Activated CD8-positive, alpha-beta T cell treated with anti-CD3 and anti-CD28 coated beads for 36 hours (primary cell): Measurements from ENCODE around the gene VSIR. TPM values are rescaled to one million over a fixed set of nuclear protein-coding genes. Genes with fewer than 3 reads are reported as not detected.

Experiments
- ATAC-seq: fragments of 200-7000 bp; cut with Tn5 transposase; one replicate; pipeline ENCODE4 v1.10.0; 2021; ENCODE audit warnings: mild to moderate bottlenecking, moderate library complexity
- CTCF ChIA-PET: fragments of 350-600 bp; sonication (Branson Sonifier 250); formaldehyde crosslinking; loops from one replicate; lab custom pipeline; 2021; ENCODE audit warnings: antibody characterized with exemption; lab: Charles Lee
- POLR2A ChIA-PET: fragments of 350-600 bp; sonication (Branson Sonifier 250); formaldehyde crosslinking; loops from one replicate; lab custom pipeline; 2021; ENCODE audit warnings: antibody characterized with exemption; lab: Charles Lee
- DNase-seq: peaks from one replicate; pipeline ENCODE4 v3.0.0-alpha.2; 2020
- H3K27ac Mint-ChIP-seq: one replicate; pipeline ENCODE4 v1.8.0; 2021; ENCODE audit warnings: mild to moderate bottlenecking, mixed read lengths
- H3K27me3 Mint-ChIP-seq: one replicate; pipeline ENCODE4 v1.8.0; 2021; ENCODE audit warnings: mixed read lengths
- H3K36me3 Mint-ChIP-seq: one replicate; pipeline ENCODE4 v1.8.0; 2021; ENCODE audit warnings: low read depth, mixed read lengths
- H3K4me1 Mint-ChIP-seq: one replicate; pipeline ENCODE4 v1.8.0; 2021; ENCODE audit warnings: low read depth, mixed read lengths
- H3K4me3 Mint-ChIP-seq: one replicate; pipeline ENCODE4 v1.8.0; 2021; ENCODE audit warnings: mild to moderate bottlenecking, moderate library complexity, mixed read lengths
- H3K9me3 Mint-ChIP-seq: one replicate; pipeline ENCODE4 v1.8.0; 2021; ENCODE audit warnings: mixed read lengths
- intact Hi-C: fragments of 100-400 bp; cut with micrococcal nuclease; formaldehyde crosslinking; loops from one replicate; pipeline ENCODE4 v1.10.0; 2022
- total RNA-seq, 2 experiments: library from RNA; stranded (reverse); gene quantifications; one replicate each; pipeline ENCODE4 v1.2.3, GENCODE V29; 2021
- TF ChIP-seq, protein P1 (sequence below): fragments of 200-600 bp; IDR thresholded peaks from one replicate; pipeline ENCODE4 v1.8.0; 2022; ENCODE audit warnings: antibody characterized with exemption, mild to moderate bottlenecking

VSIR gene
- total RNA-seq, 2 experiments from 2014 or later = 59.6 to 61.0 TPM

DNA sequence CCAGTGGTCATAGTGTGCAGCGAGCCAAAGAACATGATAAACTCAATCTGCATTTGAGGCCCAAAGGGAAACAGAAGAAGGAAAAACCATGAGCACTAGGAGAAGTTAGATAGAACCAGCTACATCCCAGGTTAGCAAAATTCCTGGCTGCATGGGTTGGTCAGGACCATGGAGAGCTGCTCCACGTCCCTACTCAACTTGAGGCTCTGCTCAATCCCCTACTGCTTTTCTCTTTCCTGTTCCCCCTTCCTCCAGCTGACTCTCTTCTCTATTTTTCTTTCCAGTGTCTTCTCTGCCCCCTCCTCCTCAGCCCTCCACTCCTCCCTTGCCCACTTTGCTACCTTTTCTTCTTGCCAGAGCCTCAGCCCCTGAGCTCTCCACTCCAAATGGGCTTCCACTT is 21.9 kb upstream of the VSIR start:
- H3K9me3 Mint-ChIP-seq = no peaks in the 10 kb centered on the region
- H3K4me1 Mint-ChIP-seq = peaks cover 29% of the 10 kb centered on the region
- POLR2A ChIA-PET = interaction anchor here (0.6 to 1.0 kb wide), 2 partner anchors 13 to 36 kb away, joined by 3 read pairs; no protein-coding TSS in a partner anchor
- no peaks in the 10 kb centered on the region for H3K27me3 Mint-ChIP-seq
- no peak overlapping the region for H3K27ac Mint-ChIP-seq
- intact Hi-C loops = no loop called here
- TF ChIP-seq, protein P1, sequence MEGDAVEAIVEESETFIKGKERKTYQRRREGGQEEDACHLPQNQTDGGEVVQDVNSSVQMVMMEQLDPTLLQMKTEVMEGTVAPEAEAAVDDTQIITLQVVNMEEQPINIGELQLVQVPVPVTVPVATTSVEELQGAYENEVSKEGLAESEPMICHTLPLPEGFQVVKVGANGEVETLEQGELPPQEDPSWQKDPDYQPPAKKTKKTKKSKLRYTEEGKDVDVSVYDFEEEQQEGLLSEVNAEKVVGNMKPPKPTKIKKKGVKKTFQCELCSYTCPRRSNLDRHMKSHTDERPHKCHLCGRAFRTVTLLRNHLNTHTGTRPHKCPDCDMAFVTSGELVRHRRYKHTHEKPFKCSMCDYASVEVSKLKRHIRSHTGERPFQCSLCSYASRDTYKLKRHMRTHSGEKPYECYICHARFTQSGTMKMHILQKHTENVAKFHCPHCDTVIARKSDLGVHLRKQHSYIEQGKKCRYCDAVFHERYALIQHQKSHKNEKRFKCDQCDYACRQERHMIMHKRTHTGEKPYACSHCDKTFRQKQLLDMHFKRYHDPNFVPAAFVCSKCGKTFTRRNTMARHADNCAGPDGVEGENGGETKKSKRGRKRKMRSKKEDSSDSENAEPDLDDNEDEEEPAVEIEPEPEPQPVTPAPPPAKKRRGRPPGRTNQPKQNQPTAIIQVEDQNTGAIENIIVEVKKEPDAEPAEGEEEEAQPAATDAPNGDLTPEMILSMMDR = no peak
- CTCF ChIA-PET = interaction anchor here (0.9 kb wide), 1 partner anchor 417 kb away, joined by 3 read pairs; no protein-coding TSS in a partner anchor
- no peak for ATAC-seq
- H3K36me3 Mint-ChIP-seq = no peaks in the 10 kb centered on the region
- H3K4me3 Mint-ChIP-seq = no peak overlapping the region
- peak; percentile 48 for DNase-seq

DNA sequence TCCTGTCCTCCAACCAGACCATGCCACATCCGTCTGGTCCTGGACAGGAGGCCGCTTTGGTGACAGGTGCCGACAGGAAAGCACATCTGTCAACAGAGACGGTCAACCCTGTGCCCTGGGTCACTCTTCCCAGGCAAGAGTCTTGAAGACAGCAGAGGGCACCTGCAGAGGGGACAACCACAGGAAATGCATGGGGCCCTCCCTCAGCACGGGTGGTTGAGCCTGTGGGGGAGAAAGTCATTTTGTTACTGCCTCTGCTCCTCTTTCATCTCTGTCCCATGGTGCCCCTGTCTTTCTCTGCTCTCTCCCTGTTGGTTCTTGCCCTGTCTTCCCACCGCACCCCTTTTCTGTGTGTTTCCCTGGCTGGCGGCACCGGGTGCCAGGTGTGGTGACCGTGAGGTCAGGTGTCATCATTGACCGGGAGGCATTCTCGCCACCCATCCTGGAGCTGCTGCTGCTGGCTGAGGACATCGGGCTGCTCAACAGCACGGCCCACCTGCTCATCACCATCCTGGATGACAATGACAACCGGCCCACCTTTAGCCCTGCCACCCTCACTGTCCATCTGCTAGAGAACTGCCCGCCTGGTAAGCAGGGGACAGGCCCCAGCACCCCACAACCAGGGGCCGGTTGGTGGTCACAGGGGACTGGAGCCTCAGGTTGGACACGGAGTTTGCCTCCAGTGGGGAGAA is 17.6 kb upstream of the VSIR start:
- Mint-ChIP-seq H3K27ac (peak overlapping the region; percentile 66), H3K36me3 (no peaks in the 10 kb centered on the region), H3K4me3 (no peak overlapping the region), H3K9me3 (no peaks in the 10 kb centered on the region), H3K4me1 (peaks cover 9% of the 10 kb centered on the region), H3K27me3 (no peaks in the 10 kb centered on the region)
- DNase-seq (peak; percentile 64), ATAC-seq (peak; percentile 90)
- TF ChIP-seq, protein P1 = no peak
- ChIA-PET CTCF (no interaction called here), POLR2A (interaction anchor here (1.2 kb wide), 1 partner anchor 68 kb away, joined by 3 read pairs; no protein-coding TSS in a partner anchor)
- intact Hi-C loops = no loop called here

DNA sequence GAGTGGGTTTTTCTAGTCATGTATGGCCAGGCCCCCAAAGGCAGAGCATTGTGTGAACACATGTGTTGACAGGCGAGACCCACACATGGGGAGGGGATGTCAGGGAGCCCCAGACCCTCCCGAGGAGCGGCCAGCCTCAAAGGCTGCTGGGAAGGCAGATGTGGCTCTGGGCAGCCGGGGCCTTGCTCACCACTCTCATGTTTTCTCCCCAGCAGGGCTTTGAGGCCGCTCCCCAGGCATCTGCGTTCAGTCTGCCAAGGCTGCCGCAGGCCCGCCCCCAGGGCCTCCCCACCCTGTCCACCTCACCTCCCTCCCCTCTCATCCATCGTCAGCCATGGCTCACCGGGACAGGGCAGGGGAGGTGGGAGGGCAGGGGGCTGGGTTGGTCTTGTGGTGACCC is 16.6 kb upstream of the VSIR start:
- H3K36me3 Mint-ChIP-seq = no peaks in the 10 kb centered on the region
- intact Hi-C loops = no loop called here
- no peak for DNase-seq
- H3K27me3 Mint-ChIP-seq = no peaks in the 10 kb centered on the region
- TF ChIP-seq, protein P1 = no peak
- no peak overlapping the region for H3K27ac Mint-ChIP-seq
- ChIA-PET CTCF (no interaction called here), POLR2A (no interaction called here)
- H3K9me3 Mint-ChIP-seq = no peaks in the 10 kb centered on the region
- H3K4me1 Mint-ChIP-seq = peaks cover 9% of the 10 kb centered on the region
- no peak for ATAC-seq
- H3K4me3 Mint-ChIP-seq = no peak overlapping the region

DNA sequence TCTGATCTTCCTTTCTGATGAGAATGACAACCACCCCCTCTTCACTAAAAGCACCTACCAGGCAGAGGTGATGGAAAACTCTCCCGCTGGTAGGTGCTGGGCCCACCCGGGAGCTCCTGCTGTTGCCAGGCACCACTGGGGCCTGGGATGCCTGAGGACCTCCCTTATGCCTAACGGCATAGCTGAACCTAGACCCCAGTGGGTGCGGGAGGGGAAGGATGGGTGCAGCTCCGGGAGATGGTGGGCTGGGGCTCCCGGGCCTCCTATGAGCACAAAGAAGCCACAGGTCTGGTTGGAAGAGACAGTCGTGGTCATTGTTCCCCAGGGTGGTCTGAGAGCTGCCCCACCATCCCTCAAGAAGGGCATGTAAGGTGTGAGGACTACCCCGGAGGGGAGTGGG is 15.6 kb upstream of the VSIR start:
- H3K27me3 Mint-ChIP-seq = no peaks in the 10 kb centered on the region
- DNase-seq (no peak), ATAC-seq (no peak)
- no peak overlapping the region for H3K4me3 Mint-ChIP-seq
- CTCF ChIA-PET = no interaction called here
- H3K4me1 Mint-ChIP-seq = peaks cover 9% of the 10 kb centered on the region
- H3K27ac Mint-ChIP-seq = no peak overlapping the region
- no peaks in the 10 kb centered on the region for H3K36me3 Mint-ChIP-seq
- TF ChIP-seq, protein P1 = no peak
- intact Hi-C loops = no loop called here
- H3K9me3 Mint-ChIP-seq = no peaks in the 10 kb centered on the region
- POLR2A ChIA-PET = no interaction called here

DNA sequence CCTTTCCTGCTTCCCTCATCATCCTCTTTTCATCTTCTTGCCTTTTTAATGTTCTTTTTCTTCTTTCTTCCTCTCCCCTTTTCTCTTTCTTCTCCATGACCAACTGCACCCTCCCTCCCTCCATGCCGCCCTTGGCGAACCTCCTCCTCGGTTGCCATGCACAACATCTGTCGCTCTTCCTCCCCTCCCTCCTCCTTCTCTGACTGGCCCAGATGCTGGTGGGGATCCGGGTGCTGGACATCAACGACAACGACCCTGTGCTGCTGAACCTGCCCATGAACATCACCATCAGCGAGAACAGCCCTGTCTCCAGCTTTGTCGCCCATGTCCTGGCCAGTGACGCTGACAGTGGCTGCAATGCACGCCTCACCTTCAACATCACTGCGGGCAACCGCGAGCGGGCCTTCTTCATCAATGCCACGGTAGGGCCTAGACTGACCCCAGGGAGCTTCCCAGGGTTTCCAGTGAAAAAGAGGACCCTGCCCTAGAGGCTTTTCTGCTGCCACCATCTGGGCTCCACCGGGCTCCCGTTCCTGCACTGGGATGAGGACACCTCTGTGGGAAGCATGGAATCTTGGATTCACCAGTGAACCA is 11.5 kb upstream of the VSIR start:
- no peak for DNase-seq
- Mint-ChIP-seq H3K4me3 (no peak overlapping the region), H3K36me3 (no peaks in the 10 kb centered on the region), H3K27ac (no peak overlapping the region), H3K9me3 (no peaks in the 10 kb centered on the region), H3K27me3 (no peaks in the 10 kb centered on the region), H3K4me1 (peaks cover 8% of the 10 kb centered on the region)
- ChIA-PET CTCF (interaction anchor here (2.6 kb wide), 1 partner anchor 11 kb away, joined by 11 read pairs; the partner anchor contains the start of gene VSIR), POLR2A (no interaction called here)
- TF ChIP-seq, protein P1 = no peak
- ATAC-seq = no peak
- intact Hi-C loops = no loop called here
